Renal cortical epithelial cell (primary cell): ENCODE measurements around the gene CCSER1. TPM values are rescaled to one million over a fixed set of nuclear protein-coding genes. Genes with fewer than 3 reads are reported as not detected.
"Not testable (repeated sequence)": the region's sequence is repeated elsewhere in the genome, so short reads cannot be mapped to it uniquely, and the experiment has no call there.

ENCODE experiments used
- DNase-seq: peaks from one replicate; pipeline ENCODE4 v3.0.0-alpha.2; 2011; ENCODE audit warnings: low read depth
- total RNA-seq: library from RNA; depleted of rRNA; stranded (reverse); fragments of >200 nt; gene quantifications from 2 replicates; pipeline ENCODE4 v1.2.3, GENCODE V29; 2014

The CCSER1 gene
- total RNA-seq, 1 donor from 2014 or later: 2.4 TPM

DNA sequence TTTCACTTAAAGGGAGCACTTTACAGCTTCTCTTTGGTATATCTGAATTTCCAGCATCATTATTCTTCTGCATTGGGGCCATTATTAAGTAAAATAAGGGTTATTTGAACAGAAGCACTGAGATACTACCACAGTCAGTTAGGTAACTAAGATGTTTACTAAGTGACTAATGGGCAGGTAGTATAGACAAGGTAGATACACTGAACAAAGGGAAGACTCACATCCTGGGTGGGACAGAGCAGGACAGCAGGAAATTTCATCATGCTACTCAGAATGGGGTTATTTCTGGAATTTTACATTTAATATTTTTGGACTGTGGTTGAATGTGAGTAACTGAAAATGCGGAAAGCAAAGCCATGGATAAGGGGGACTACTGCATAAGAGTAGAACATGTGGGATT is 316.0 kb downstream of the CCSER1 start:
- no peak for DNase-seq

DNA sequence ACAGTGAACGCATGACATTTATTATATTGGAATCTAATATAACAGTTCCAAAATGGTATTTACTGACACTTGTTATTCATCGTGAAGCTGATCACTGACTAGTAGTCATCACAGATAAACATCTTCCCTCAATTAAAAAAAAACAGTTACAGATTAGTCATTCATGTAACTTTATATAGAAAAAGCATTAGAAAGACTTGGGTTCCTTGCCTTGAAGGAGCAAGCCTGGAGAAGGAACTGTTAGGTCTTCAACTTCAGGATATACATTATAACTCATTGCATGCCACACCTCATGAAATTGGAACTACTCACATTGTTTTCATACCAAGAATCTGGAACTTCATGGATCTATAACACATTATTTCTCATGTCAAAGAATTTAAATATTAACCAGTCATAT is 317.7 kb downstream of the CCSER1 start:
- no peak for DNase-seq

DNA sequence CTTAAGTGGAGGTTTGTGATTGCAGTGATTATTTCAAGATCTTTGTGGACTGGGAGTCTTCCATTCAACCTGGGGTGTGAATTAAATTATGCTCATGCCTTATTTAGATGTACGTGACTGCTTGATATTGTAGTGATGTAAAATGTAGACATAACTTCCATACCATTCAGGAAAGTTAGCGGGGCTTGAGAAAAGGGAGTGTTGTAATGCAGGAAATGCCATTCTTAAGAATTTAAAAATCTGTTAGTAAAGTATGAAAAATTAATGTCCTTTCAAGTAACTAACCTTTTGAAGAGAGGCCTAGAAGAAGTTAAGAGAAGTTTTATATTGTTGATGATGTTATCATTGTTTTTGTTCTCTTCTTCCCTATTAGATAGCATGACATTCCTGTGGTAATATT is 318.2 kb downstream of the CCSER1 start:
- DNase-seq: no peak

DNA sequence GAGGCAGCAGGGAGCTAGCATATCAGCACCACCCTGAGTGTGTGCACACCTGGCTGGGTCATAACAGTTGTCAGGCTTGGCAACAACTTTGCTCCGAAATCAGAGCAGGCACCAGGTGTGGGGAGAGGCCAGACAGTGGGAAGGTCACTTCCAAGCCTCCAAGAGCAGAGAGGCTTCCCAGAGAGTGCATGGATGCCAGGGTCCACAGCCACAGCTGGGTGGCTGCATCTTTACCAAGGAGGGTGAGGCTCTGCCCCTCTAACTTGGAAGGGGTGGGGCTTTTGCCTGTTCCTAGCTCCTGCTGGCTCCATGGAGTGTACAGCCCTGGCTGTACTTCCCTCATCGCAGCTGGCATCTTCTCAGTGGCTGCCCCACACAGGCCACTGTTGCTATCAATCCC is 322.4 kb downstream of the CCSER1 start:
- no peak for DNase-seq

DNA sequence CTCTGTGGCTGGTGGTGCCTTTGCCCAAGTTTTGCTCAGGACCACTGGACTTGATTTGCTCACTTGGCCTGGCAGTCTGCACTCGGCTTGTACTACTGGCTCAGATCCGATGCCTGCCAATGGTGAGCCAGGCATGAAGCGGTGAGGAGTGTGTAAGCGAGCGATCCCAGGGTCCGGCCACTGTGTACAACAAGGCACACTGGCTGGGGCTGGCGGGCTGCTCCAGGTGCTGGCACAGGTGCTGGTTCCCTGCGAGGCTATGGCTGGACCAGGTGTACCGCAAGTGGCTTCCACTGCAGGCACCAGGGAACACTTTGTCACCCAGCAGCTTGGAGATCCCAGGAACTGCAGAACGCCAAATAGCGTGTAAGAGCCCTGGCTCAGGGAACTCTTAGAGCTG is 329.7 kb downstream of the CCSER1 start:
- no peak for DNase-seq

DNA sequence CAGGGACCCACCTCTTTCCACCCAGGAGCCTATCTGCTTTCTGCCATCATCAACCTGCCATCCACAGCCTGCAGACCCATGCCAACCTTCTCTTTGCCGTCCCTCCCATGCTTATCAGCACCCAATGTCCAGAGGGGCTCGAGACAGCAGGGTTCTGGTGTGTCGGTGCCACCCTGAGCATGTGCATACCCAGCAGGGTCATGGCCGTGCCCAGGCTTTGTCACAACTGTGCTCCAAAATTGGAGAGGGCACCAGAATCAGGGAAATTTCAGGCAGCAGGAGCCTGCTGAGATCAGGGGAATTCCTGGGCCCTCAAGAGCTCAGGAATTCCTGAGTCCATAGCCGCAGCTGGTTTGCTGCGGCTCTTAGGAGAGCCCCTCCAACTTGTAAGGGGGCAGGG is 330.6 kb downstream of the CCSER1 start:
- no peak for DNase-seq

DNA sequence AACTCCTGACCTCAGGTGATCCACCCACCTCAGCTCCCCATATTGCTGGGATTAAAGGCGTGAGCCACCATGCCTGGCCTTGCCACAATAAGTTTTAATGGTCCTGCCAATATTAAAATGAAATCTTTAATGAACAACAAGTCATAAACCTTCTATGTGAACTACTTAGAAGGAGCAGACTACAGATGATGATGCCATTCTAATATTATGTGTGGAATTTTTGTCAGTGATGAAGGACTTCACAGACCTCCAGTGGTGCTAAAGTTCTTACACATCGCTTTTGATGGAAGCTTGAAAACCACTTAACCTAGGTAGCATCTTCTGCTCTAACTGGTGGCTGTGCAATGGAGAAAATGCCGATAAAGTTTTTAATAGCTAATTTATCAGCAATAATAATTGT is 331.4 kb downstream of the CCSER1 start:
- no peak for DNase-seq

DNA sequence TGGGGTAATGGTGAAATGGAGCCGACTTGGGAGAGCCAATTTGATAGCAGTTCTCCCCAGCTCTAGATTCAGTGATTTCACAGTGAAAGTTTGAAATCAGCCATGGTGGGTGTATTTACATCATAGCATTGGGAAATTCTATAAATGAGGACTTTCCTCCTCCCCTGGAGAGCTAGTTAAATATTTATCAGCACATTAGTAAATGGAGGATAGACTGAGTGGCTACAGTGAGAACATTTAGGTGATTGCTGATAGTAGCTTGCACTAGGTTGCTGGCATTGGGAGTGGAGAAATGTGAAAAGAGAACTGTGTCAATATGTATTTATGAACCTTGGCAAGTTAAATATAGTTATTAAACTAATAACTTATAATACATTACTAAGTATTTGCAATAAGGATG is 347.3 kb downstream of the CCSER1 start:
- peak; percentile 75 for DNase-seq

DNA sequence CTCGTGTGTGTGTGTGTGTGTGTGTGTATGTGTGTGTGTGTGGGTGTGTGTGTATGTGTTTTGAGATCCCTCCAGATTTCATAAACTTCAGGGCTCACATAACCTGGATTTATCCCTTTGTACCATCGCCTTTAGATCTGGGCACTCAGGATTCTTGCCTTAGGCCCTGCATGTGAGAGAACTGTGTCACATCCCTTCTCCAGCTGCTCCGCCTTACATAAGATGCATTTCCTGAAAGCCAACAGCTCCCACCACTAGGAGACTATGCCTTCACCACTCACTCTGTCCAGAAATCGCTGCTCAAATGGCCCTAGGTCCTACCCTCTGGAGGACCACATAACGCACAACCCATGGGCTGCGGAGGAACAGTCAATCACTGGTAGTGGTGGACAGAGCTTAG is 348.8 kb downstream of the CCSER1 start:
- DNase-seq: no peak

DNA sequence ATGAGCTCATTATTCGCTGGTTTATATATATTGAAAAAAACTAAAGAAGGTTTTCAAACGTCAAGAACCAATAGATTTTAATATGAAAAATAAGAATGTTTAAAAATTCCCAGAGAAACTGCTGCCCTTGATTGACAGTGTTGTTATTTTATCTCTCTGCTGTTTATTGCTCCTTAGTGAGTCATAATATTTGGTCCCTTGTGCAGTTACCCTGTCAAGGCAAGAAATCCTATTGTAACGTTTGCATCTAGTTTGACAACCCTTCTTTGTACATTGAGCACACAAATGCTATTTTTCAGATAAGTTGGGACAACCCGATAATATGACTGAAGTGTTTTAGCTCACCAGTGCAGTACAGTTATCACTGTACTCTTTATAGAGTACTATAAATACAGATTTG is 349.4 kb downstream of the CCSER1 start:
- no peak for DNase-seq

DNA sequence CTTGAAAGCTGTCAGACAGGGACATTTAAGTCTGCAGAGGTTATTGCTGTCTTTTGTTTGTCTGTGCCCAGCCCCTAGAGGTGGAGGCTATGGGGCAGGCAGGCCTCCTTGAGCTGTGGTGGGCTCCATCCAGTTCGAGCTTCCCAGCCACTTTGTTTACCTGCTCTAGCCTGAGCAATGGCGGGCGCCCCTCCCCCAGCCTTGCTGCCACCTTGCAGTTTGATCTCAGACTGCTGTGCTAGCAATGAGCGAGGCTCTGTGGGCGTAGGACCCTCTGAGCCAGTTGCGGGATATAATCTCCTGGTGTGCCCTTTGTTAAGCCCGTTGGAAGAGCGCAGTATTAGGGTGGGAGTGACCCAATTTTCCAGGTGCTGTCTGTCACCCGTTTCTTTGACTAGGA is 357.7 kb downstream of the CCSER1 start:
- DNase-seq: not testable (repeated sequence)

DNA sequence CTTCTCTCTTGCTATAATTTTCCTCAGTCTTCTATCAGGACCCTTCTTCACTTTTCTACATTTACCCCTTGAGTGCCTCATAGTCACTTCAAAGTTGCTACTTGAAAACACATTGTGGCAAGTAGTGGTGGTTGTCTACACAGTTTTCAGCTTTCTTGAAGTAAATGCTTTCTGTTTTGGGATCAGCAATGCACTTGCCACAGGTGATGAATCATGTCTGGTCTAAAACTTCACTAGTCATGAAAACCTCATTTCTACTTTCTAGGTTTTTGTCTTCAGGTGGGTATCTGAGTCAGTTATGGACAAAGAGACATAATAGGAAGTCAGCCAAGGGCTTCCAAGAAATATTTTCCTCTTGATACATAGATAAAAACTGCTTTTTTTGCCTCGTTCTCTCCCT is 359.2 kb downstream of the CCSER1 start:
- peak; percentile 36 for DNase-seq

DNA sequence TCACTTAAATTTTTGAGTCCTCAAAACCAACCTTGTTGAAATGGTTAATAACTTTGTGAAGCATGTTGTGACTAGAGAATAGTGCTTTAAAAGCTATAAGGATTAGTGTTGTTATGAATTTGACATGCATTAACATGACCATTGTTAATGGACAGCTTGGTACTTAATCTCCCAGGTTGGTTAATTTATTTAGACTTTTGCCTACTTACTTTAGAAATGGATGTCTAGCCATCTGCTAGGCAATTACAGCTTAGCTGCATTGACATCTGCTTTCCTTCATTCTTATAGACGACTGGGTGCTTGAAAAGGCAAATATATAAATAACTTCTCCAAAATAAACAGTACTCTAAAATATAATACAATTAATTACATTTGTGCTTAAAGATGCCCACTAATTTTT is 368.0 kb downstream of the CCSER1 start:
- DNase-seq: no peak

DNA sequence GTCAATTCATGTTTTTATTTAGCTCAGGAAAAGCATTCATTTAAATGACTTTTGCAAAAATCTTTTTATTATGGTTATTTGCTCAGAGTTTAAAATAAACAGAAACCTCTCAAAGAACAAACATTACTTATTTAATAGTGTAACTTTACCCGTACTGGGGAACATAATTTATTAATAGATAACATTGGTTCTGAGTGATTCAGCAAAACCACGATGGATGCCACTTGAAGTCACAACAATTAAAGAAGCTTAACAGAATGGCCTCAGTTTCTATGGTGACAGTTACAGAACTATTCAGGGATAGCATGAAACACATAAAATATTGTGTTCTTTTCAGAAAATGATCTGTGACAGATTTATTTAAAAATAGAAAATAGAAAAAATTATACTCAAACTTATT is 368.7 kb downstream of the CCSER1 start:
- peak; percentile 57 for DNase-seq

DNA sequence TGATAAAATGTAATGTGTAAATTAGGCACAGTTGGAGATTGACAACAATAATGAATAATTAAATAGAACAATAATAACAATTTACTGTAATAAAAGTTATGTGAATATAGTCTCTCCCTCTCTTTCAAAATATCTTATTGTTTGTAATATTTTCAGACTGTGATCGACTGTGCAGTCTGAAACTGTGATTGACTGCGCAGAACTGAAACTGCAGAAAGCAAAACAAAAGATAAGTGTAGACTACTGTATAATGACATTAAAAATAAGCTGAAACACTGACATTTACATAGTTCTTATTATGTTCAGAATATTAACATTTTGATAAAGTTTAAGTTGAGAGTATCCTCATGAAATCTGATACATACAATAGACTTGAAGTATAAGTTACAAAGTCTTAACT is 371.0 kb downstream of the CCSER1 start:
- DNase-seq: no peak

DNA sequence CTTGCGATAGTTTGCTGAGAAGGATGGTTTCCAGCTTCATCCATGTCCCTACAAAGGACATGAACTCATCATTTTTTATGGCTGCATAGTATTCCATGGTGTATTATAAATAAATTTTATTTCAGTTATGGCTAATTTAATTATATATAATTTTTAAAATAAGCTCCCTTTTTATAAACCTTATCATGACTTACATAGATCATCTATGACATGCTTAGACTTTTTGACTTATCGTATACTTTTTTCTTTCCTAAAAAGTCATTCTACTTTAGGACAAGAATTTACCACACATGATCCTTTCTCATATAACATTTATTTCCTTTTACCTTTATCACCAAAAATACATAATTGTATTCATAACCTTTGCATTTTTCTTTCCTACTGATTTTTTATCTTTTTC is 376.5 kb downstream of the CCSER1 start:
- no peak for DNase-seq

DNA sequence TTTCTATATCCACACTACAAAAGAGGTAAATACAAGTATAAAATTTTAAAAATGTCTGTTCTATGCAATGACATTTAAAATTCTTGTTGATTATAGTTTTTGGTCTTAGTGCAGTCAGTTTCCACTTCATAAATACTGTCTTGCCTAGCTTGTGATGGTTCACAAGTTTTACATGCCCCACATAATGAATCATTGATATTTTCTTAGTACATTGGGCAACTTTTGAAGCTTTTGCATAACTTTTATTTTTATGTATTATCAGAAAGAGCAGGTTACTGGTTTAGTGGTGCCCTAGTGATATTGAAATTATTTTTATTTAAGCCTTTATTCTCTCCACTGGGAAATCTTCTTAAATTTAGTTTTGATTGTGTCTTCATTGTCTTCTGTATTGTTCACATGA is 388.0 kb downstream of the CCSER1 start:
- DNase-seq: peak; percentile 33

DNA sequence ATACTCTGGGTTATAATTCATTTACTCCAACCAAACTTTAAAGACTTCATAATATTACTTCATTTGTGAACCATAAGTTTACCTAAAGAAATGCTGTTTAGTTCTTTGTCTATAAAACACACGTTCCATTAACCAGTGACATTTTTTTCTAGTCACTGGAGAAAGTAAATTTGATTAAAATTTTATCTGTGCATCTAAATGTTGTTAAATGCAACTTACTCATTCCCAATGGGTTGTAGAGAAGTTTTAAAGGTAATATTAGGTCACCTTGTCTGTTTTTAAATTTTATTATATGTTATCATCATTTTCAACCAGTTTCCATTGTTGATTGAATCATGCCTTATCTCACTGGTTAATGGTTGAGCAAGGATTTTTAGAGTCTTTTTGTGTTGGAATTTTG is 401.4 kb downstream of the CCSER1 start:
- DNase-seq: no peak

DNA sequence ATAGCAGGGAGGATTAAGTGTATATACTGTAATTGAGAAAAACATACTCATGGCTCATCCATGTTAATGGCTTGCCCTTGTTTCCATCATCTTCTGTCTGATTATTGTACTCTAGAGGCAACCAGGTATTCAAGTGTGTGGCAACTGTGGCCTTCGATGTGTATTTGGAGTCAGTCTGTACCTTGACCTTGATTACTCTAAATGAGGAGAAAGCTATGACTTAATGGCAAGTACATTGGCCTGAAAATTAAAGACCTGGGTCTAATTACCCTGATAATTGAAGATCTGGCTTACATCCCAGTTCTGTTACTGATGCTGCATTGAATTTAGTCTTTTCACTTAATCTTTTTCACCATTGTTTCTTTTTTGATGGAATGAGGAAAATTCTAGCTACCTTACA is 409.2 kb downstream of the CCSER1 start:
- DNase-seq: no peak

DNA sequence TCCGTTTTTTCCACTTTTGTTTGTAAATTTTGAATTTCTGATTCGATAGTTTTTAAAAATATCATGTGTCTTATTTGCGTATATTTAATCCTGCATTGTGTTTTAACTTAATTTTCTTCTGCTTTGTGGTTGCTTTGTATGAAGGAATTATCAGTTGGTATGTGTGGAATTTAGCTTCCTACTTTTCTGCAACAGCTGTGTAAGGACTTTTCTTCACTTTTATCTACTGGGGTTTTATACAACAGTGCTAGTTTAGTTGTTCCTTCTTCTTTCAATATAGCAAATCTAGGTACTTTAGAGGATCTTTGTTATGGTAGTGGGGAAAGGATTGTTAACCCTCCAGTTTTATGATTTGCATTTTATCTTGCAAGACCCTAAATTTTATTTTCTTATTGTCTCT is 410.3 kb downstream of the CCSER1 start:
- peak; percentile 18 for DNase-seq

DNA sequence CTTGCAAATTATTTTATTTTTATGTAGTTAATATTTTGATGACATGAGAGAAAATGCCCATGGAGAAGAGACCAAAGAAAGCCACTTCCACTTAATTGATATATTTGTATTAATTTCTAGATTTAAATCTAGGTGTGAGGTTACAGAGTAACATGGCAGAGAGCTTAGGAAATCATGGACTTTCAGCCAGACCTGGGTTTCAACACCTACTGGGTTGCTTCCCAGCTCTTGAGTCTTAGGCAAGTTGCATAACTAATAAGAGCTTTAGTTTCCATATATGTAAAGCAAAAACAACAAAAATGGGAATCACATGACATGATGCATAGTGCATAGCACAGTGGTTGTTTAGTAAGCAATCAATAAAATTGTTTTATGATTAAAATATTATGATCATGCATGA is 413.3 kb downstream of the CCSER1 start:
- no peak for DNase-seq

DNA sequence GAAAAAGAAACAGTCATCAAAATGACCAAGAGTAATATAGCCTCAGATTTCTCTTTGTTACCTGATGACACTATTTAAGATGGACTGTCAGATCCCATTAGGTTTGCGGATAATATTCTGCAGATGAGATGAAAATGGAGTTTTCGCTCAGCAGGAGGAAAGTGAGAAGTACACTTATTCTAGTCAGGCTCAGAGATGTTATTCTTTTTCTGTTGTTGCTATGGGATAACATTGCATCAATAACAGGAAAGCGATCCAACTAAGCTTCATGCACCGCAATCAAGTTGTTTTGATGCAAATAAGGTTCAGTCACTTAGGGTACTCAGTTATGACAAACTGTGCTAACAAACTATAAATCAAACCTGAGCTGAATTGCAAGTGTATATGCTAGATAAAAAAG is 415.0 kb downstream of the CCSER1 start:
- DNase-seq: no peak

DNA sequence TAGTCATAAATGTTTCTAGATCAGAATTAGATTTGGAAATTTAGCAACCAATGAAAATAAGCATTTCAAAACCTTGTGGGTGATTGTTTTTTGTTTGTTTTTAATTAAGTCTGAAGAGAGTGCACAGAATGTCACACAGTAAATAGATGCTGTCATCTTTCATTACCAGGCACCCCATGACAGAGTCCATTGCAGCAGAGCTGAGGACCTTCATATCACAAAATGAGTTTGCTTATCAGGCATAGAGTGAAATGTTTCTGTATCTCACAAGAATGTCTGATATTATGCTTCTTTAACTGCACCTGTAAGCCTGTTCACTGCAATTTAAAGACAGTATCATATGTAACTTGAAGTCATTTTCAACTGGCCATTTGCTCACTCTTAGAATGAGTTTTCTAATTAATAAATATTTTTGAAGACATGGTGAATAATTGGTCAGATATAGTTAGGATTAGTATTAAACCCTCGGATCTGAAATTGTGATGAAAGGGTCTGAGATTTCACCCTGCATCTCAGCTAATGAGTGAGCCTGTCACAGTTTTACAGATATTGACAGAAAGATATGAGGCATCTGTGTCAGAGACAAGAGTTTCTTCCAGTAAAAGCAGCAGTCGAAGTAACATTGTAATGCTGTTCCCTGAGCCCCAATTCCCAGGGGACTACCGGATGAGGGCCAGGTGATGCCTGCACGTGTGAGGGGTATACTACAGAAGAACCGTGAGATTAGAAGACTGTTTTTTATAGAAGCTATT is 416.4 kb downstream of the CCSER1 start:
- DNase-seq: no peak

DNA sequence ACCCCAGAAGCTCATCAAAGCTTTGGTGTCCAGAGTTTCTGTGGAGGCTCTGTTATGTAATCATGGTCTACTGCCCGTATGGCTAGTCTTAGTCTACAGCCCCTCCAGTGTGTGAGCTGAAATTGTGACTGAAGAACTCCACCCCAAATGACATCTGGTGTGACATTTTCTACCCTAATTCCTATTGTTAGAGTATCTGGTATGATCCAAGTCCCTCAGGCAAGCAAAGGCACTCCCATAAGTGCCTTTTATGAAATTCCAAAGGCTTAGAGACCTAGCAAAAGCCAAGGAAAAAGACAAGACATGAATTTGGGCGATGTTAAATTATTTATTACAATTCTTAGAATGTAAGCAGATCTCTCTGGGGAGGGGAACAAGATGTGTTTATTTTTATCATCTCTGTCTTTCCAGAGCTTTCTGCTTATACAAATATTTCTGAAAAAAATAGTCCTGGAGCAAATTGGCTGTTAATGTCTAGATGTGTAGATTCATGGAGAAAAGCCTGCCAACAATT is 417.4 kb downstream of the CCSER1 start:
- no peak for DNase-seq
